Psoas muscle (tissue), 8 donors: ENCODE results near the gene CFAP46. TPM values are rescaled to one million over a fixed set of nuclear protein-coding genes. Genes with fewer than 3 reads are reported as not detected.

Experiments used
- ATAC-seq, 4 donors: fragments of 200-7000 bp; cut with Tn5 transposase; one replicate each; pipeline ENCODE4 v1.9.1; 2020; ENCODE audit warnings: moderate library complexity in 3 of 4, mild to moderate bottlenecking in 2 of 4
- DNase-seq, 2 donors: peaks; one replicate each; pipeline ENCODE4 v3.0.0-alpha.2; 2020
- H3K27ac ChIP-seq: fragments of 200-600 bp; one replicate; pipeline ENCODE4 v1.8.0; 2022
- H3K27me3 ChIP-seq, 3 donors: fragments of 200-600 bp in 1 of 3; one replicate each; pipeline versions ENCODE4 v1.6.1 to v1.8.0; 2013 to 2022; ENCODE audit warnings: low read length in 2 of 3, mild to moderate bottlenecking in 2 of 3, moderate library complexity in 1 of 3; ENCODE audit not compliant: insufficient read depth in 3 of 3
- H3K36me3 ChIP-seq, 2 donors: fragments of 200-600 bp in 1 of 2; one replicate each; pipeline versions ENCODE4 v1.6.1 to v1.8.0; 2013 to 2022; ENCODE audit warnings: low read depth in 1 of 2, mild to moderate bottlenecking in 1 of 2, moderate library complexity in 1 of 2; ENCODE audit not compliant: insufficient read depth in 1 of 2
- H3K4me1 ChIP-seq: fragments of 200-600 bp; one replicate; pipeline ENCODE4 v1.8.0; 2022
- H3K4me3 ChIP-seq: fragments of 200-600 bp; one replicate; pipeline ENCODE4 v1.8.0; 2022; ENCODE audit warnings: mild to moderate bottlenecking
- H3K9me3 ChIP-seq: fragments of 200-600 bp; one replicate; pipeline ENCODE4 v1.8.0; 2022
- CTCF ChIP-seq: fragments of 200-600 bp; IDR thresholded peaks from one replicate; pipeline ENCODE4 v1.8.0; 2022; ENCODE audit warnings: antibody characterized with exemption
- WGBS, 3 donors: extraction: QIAGEN DNeasy Blood & Tissue Kit; methylation state at CpG; one replicate each; pipeline versions ENCODE4 v1.1.6 to v1.1.7; 2013; 5-methylcytosine and 5-hydroxymethylcytosine counted together
- intact Hi-C, 2 donors: fragments of 100-400 bp; cut with DNase I; formaldehyde crosslinking; loops; one replicate each; pipeline versions ENCODE4 v1.11.0 to v1.14.2; 2022
- polyA plus RNA-seq, 3 donors: library from polyadenylated mRNA; stranded (reverse); fragments of 200-250 nt; gene quantifications; one replicate each; pipeline ENCODE4 v1.2.3, GENCODE V29; 2013
- total RNA-seq, 4 donors: library from RNA; stranded (reverse); fragmentation: NEBNext Ultra II Directional in 2 of 4; extraction: Animal tissue kit (Norgen Biotek cat#: 25700) in 2 of 4; gene quantifications; one replicate each; pipeline versions ENCODE4 v1.2.1 to v1.2.4, GENCODE V29; 2021 to 2023
- donor health status: healthy with polysubstance abuse.
- donor health status: DM: no; HTN: no; CAD: no; lungs with moderate emphysema.
- donor health status: Bipolar disorder and iron deficiency.
- donor health status: healthy.
- donor health status: DM: yes; HTN: yes; CAD: no.
- donor health status: DM: no; HTN: no; CAD: no.
- donor health status: DM: no; HTN: no; CAD: no.
- donor health status: DM: yes; HTN: yes; CAD: no.

CFAP46 gene
- total and polyA plus RNA-seq, 7 donors, result 3.9 to 25.4 (median 13.8) TPM

- ATAC-seq (no peak), DNase-seq (peak in 1 of 2 donors; percentile 46)
- Histone ChIP-seq H3K4me3 (no peak overlapping the region), H3K4me1 (no peaks in the 10 kb centered on the region), H3K36me3 (no peaks in the 10 kb centered on the region), H3K27me3 (peaks cover 0 to 59% (median 19%) of the 10 kb centered on the region in 3 donors), H3K9me3 (no peaks in the 10 kb centered on the region), H3K27ac (no peak overlapping the region)
- intact Hi-C loops, result no loop called here
- no peak for TF ChIP-seq CTCF
- 26 to 33% (median 30%) methylated on average over 9 of the region's 9 CpGs for WGBS, 3 donors
Observed at GRCh38 chr10:132893090-132893489, 49.3 kb downstream of the CFAP46 start.

- Histone ChIP-seq H3K4me1 (no peaks in the 10 kb centered on the region), H3K4me3 (no peak overlapping the region), H3K9me3 (no peaks in the 10 kb centered on the region), H3K27me3 (peaks cover 0 to 59% (median 19%) of the 10 kb centered on the region in 3 donors), H3K36me3 (no peaks in the 10 kb centered on the region), H3K27ac (no peak overlapping the region)
- 33 to 46% (median 38%) methylated on average over 12 of the region's 12 CpGs for WGBS, 3 donors
- no peak for ATAC-seq
- no peak for TF ChIP-seq CTCF
- peak in 1 of 2 donors; percentile 11 for DNase-seq
- intact Hi-C loops, result no loop called here
Observed at GRCh38 chr10:132892004-132892403, 50.4 kb downstream of the CFAP46 start.

- TF ChIP-seq CTCF, result no peak
- no peaks in the 10 kb centered on the region for H3K4me1 ChIP-seq
- no peak overlapping the region for H3K4me3 ChIP-seq
- DNase-seq, result no peak
- no peaks in the 10 kb centered on the region for H3K9me3 ChIP-seq
- 37 to 45% (median 37%) methylated on average over 6 of the region's 6 CpGs for WGBS, 3 donors
- no peaks in the 10 kb centered on the region for H3K36me3 ChIP-seq
- ATAC-seq, result no peak
- H3K27me3 ChIP-seq, result peaks cover 0 to 59% (median 23%) of the 10 kb centered on the region in 3 donors
- intact Hi-C loops, result no loop called here
- no peak overlapping the region for H3K27ac ChIP-seq
Observed at GRCh38 chr10:132891368-132891767, 51.0 kb downstream of the CFAP46 start.

- DNase-seq (peak in 1 of 2 donors; percentile 26), ATAC-seq (no peak)
- no peak overlapping the region for H3K27ac ChIP-seq
- H3K36me3 ChIP-seq, result no peaks in the 10 kb centered on the region
- intact Hi-C loops, result no loop called here
- 72 to 75% (median 73%) methylated on average over 9 of the region's 9 CpGs for WGBS, 3 donors
- H3K9me3 ChIP-seq, result no peaks in the 10 kb centered on the region
- H3K4me1 ChIP-seq, result no peaks in the 10 kb centered on the region
- H3K4me3 ChIP-seq, result no peak overlapping the region
- TF ChIP-seq CTCF, result no peak
- H3K27me3 ChIP-seq, result peaks cover 0 to 58% (median 26%) of the 10 kb centered on the region in 3 donors
Observed at GRCh38 chr10:132890301-132890700, 52.1 kb downstream of the CFAP46 start.

GRCh38 chr10:132889556-132889955 is 52.8 kb downstream of the CFAP46 start:
- ATAC-seq, result no peak
- TF ChIP-seq CTCF, result no peak
- intact Hi-C loops, result no loop called here
- peak in 1 of 2 donors; percentile 15 for DNase-seq
- WGBS, 3 donors, result 56 to 61% (median 59%) methylated on average over 16 of the region's 16 CpGs
- no peak overlapping the region for H3K27ac ChIP-seq
- H3K9me3 ChIP-seq, result no peaks in the 10 kb centered on the region
- no peaks in the 10 kb centered on the region for H3K36me3 ChIP-seq
- H3K27me3 ChIP-seq, result peaks cover 0 to 51% (median 26%) of the 10 kb centered on the region in 3 donors
- no peaks in the 10 kb centered on the region for H3K4me1 ChIP-seq
- no peak overlapping the region for H3K4me3 ChIP-seq
